Measurements from ENCODE around the gene TBXA2R. TPM values are rescaled to one million over a fixed set of nuclear protein-coding genes. Genes with fewer than 3 reads are reported as not detected.
"Not testable (repeated sequence)": the region's sequence is repeated elsewhere in the genome, so short reads cannot be mapped to it uniquely, and the experiment has no call there.

Gene TBXA2R
- total RNA-seq, 2 experiments from 2014 or later, result 0.20 to 0.23 TPM

DNA sequence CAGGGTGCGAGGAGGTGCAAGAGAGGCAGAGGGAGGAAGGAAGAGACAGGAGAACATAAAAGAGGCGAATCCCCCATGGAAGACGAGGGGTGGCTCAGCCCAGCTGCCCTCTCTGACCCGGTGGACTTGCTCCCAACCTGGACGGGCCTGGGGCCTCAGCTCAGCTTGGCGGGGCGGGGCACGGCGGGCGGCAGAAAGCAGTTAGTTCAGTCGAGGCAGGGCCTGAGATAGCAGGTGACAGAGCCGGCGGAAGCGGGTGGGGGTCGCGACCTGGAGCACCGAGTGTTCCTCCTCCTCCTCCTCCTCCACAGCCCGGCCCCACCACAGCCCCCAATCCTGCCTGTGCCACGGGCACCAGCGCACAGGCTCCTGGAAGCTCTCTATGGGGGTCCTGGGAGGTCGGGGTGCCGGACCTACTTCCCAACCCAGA is 26.9 kb upstream of the TBXA2R start:
- Mint-ChIP-seq H3K4me1 (no peaks in the 10 kb centered on the region), H3K36me3 (ENCODE audit: low read depth) (no peaks in the 10 kb centered on the region), H3K27me3 (no peaks in the 10 kb centered on the region), H3K27ac (no peak overlapping the region), H3K4me3 (no peak overlapping the region), H3K9me3 (no peaks in the 10 kb centered on the region)
- ChIA-PET CTCF (no interaction called here), POLR2A (no interaction called here)
- DNase-seq, result no peak

- no peak overlapping the region for H3K27ac Mint-ChIP-seq
- CTCF ChIA-PET, result no interaction called here
- no peaks in the 10 kb centered on the region for H3K9me3 Mint-ChIP-seq
- H3K4me1 Mint-ChIP-seq, result no peaks in the 10 kb centered on the region
- H3K36me3 Mint-ChIP-seq (ENCODE audit: low read depth), result no peaks in the 10 kb centered on the region
- no peak overlapping the region for H3K4me3 Mint-ChIP-seq
- no peaks in the 10 kb centered on the region for H3K27me3 Mint-ChIP-seq
- POLR2A ChIA-PET, result no interaction called here
- no peak for DNase-seq
Observed at GRCh38 chr19:3632739-3633558, 26.3 kb upstream of the TBXA2R start.

DNA sequence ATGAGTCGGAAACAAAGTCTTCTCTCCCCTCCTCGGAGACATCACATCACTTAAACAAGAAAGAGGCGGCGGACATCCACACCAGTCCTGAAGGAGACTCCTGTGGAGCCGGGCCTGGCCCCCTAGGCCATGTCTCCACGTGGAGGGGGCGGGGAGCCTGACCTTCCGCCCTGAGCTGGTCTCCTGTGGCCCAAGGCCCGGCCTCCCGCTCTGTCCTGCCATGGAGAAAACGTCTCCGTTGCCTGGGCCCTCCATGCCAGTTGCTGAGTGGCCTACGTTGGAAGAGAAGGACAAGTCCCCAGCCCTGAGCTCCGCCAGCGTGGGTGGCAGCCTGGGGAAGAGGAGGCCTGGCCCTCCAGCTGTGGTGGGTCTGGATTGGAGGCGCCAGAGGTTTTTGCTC is 25.4 kb upstream of the TBXA2R start:
- Mint-ChIP-seq H3K4me1 (peaks cover 6% of the 10 kb centered on the region), H3K36me3 (ENCODE audit: low read depth) (no peaks in the 10 kb centered on the region), H3K4me3 (no peak overlapping the region), H3K9me3 (no peaks in the 10 kb centered on the region), H3K27me3 (no peaks in the 10 kb centered on the region), H3K27ac (no peak overlapping the region)
- DNase-seq, result no peak
- POLR2A ChIA-PET, result no interaction called here
- CTCF ChIA-PET, result no interaction called here

GRCh38 chr19:3631053-3631861 is 24.6 kb upstream of the TBXA2R start:
- ChIA-PET POLR2A (no interaction called here), CTCF (no interaction called here)
- no peak overlapping the region for H3K4me3 Mint-ChIP-seq
- no peaks in the 10 kb centered on the region for H3K36me3 Mint-ChIP-seq (ENCODE audit: low read depth)
- peaks cover 13% of the 10 kb centered on the region for H3K4me1 Mint-ChIP-seq
- no peaks in the 10 kb centered on the region for H3K27me3 Mint-ChIP-seq
- DNase-seq, result no peak
- no peaks in the 10 kb centered on the region for H3K9me3 Mint-ChIP-seq
- no peak overlapping the region for H3K27ac Mint-ChIP-seq

DNA sequence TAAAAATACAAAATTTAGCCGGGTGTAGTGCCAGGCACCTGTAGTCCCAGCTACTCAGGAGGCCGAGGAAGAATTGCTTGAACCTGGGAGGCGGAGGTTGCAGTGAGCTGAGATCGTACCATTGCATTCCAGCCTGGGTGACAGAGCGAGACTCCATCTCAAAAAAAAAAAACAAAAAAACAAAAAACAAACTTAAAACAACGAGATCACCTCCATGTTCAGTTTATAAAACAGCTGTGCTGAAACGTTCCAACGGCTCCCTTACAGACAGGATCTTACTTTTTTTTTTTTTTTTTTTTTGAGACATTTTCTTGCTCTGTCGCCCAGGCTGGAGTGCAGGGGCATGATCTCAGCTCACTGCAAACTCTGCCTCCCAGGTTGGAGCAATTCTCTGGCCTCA is 22.1 kb upstream of the TBXA2R start:
- H3K27ac Mint-ChIP-seq; POLR2A ChIA-PET; H3K27me3 Mint-ChIP-seq; H3K9me3 Mint-ChIP-seq; DNase-seq; H3K36me3 Mint-ChIP-seq (ENCODE audit: low read depth); H3K4me3 Mint-ChIP-seq; CTCF ChIA-PET: not testable (repeated sequence)
- peaks cover 32% of the 10 kb centered on the region for H3K4me1 Mint-ChIP-seq

DNA sequence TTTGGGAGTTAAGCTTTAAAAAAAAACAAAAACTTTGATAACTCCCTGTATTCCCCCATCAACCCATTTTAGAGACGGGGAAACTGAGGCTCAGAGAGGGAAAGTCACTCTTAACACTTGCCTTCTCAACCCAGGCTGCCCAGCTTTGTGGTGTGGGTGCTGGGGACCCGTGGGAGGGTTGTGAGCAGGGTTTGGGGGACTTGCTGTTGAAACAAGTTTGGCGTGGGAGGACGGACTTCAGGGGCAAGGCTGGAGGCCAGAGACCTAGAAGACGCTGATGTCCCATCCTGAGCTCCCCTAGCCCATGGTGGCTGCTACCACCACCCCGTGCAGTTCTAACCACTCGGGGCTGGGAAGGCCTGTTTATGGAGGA is 20.7 kb upstream of the TBXA2R start:
- H3K36me3 Mint-ChIP-seq (ENCODE audit: low read depth), result no peaks in the 10 kb centered on the region

GRCh38 chr19:3626473-3627350 is 20.0 kb upstream of the TBXA2R start, which contains the start of gene CACTIN:
CACTIN (minus strand) TSS chr19:3626790; CDS start chr19:3626762, 28 bp downstream.
- H3K27me3 Mint-ChIP-seq, result no peaks in the 10 kb centered on the region
- ChIA-PET CTCF (interaction anchor here (0.6 to 1.8 kb wide), 3 partner anchors 35 to 79 kb away, joined by 3 to 4 read pairs (median 4); no protein-coding TSS in a partner anchor), POLR2A (interaction anchor here (0.7 to 1.1 kb wide), 4 partner anchors 70 to 357 kb away, joined by 3 read pairs; partner anchors contain the start of genes DOHH and MFSD12)
- peak within 1 kb of the TSS; percentile 92 for H3K4me3 Mint-ChIP-seq
- H3K27ac Mint-ChIP-seq, result peak within 1 kb of the TSS; percentile 94
- peak; percentile 99 for DNase-seq
- H3K4me1 Mint-ChIP-seq, result peaks cover 32% of the 10 kb centered on the region
- H3K9me3 Mint-ChIP-seq, result no peaks in the 10 kb centered on the region
- H3K36me3 Mint-ChIP-seq (ENCODE audit: low read depth), result no peaks in the 10 kb centered on the region

More for the DNA sequence above, 20.7 kb upstream of the TBXA2R start:
- peak overlapping the region; percentile 92 for H3K4me3 Mint-ChIP-seq
- H3K4me1 Mint-ChIP-seq, result peaks cover 32% of the 10 kb centered on the region
- DNase-seq, result no peak
- POLR2A ChIA-PET, result interaction anchor here (0.7 to 1.1 kb wide), 4 partner anchors 70 to 357 kb away, joined by 3 read pairs; partner anchors contain the start of genes DOHH and MFSD12
- H3K27me3 Mint-ChIP-seq, result no peaks in the 10 kb centered on the region
- no peak overlapping the region for H3K27ac Mint-ChIP-seq
- CTCF ChIA-PET, result interaction anchor here (0.6 to 1.8 kb wide), 3 partner anchors 34 to 79 kb away, joined by 3 to 4 read pairs (median 4); no protein-coding TSS in a partner anchor
- no peaks in the 10 kb centered on the region for H3K9me3 Mint-ChIP-seq

GRCh38 chr19:3625996-3626472 is 19.4 kb upstream of the TBXA2R start:
- no peak for DNase-seq
- Mint-ChIP-seq H3K27ac (peak overlapping the region; percentile 94), H3K9me3 (no peaks in the 10 kb centered on the region), H3K4me3 (peak overlapping the region; percentile 92), H3K4me1 (peaks cover 32% of the 10 kb centered on the region), H3K27me3 (no peaks in the 10 kb centered on the region), H3K36me3 (ENCODE audit: low read depth) (no peaks in the 10 kb centered on the region)
- POLR2A ChIA-PET, result no interaction called here
- CTCF ChIA-PET, result no interaction called here

DNA sequence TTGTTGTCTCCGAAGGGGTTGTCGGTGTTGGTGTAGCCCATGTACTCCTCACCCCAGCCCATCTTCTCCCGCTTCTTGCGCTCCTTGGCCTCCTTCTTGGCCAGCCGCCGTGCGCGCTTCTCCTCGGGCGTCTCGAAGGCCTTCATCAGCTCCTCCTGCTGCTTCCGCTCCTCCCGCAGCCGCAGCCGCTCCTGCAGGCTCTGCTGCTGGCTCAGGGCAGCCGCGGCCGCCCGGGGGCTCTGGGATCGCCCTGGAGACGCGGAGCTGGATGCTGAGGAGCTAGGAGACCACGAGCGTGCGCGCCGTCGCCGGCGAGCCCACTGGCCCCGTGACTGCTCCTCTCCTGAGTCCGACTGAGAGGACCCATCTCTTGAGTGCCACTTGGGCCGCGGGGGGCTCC is 17.0 kb upstream of the TBXA2R start:
- ChIA-PET CTCF (no interaction called here), POLR2A (interaction anchor here (1.6 kb wide), 1 partner anchor 45 kb away, joined by 3 read pairs; no protein-coding TSS in a partner anchor)
- DNase-seq, result no peak
- Mint-ChIP-seq H3K36me3 (ENCODE audit: low read depth) (no peaks in the 10 kb centered on the region), H3K9me3 (no peaks in the 10 kb centered on the region), H3K27me3 (no peaks in the 10 kb centered on the region), H3K27ac (no peak overlapping the region), H3K4me3 (peak overlapping the region; percentile 18), H3K4me1 (peaks cover 32% of the 10 kb centered on the region)

GRCh38 chr19:3622224-3622623 is 15.5 kb upstream of the TBXA2R start:
- Mint-ChIP-seq H3K27ac (no peak overlapping the region), H3K9me3 (no peaks in the 10 kb centered on the region), H3K27me3 (no peaks in the 10 kb centered on the region), H3K4me1 (peaks cover 30% of the 10 kb centered on the region), H3K36me3 (ENCODE audit: low read depth) (no peaks in the 10 kb centered on the region), H3K4me3 (no peak overlapping the region)
- no peak for DNase-seq
- ChIA-PET POLR2A (no interaction called here), CTCF (interaction anchor here (0.7 kb wide), 1 partner anchor 237 kb away, joined by 3 read pairs; no protein-coding TSS in a partner anchor)

- ChIA-PET POLR2A (no interaction called here), CTCF (no interaction called here)
- H3K27me3 Mint-ChIP-seq, result no peaks in the 10 kb centered on the region
- peaks cover 25% of the 10 kb centered on the region for H3K4me1 Mint-ChIP-seq
- H3K36me3 Mint-ChIP-seq (ENCODE audit: low read depth), result no peaks in the 10 kb centered on the region
- no peak overlapping the region for H3K27ac Mint-ChIP-seq
- DNase-seq, result no peak
- no peaks in the 10 kb centered on the region for H3K9me3 Mint-ChIP-seq
- H3K4me3 Mint-ChIP-seq, result no peak overlapping the region
Observed at GRCh38 chr19:3621689-3622088, 15.0 kb upstream of the TBXA2R start.

- ChIA-PET CTCF (no interaction called here), POLR2A (no interaction called here)
- H3K36me3 Mint-ChIP-seq (ENCODE audit: low read depth), result no peaks in the 10 kb centered on the region
- no peak overlapping the region for H3K4me3 Mint-ChIP-seq
- no peak for DNase-seq
- no peaks in the 10 kb centered on the region for H3K9me3 Mint-ChIP-seq
- H3K27ac Mint-ChIP-seq, result no peak overlapping the region
- H3K4me1 Mint-ChIP-seq, result peaks cover 18% of the 10 kb centered on the region
- no peaks in the 10 kb centered on the region for H3K27me3 Mint-ChIP-seq
Observed at GRCh38 chr19:3620817-3621547, 14.3 kb upstream of the TBXA2R start.
